Karpas-422 (cell line): Measurements from ENCODE around the gene GPRIN3. TPM values are rescaled to one million over a fixed set of nuclear protein-coding genes. Genes with fewer than 3 reads are reported as not detected.

Experiments
- DNase-seq: peaks from one replicate; pipeline ENCODE4 v3.0.0-alpha.2; 2015
- H2AFZ ChIP-seq: fragments of 200-600 bp; sonication (generic); 2 replicates; pipeline ENCODE4 v1.6.1; 2014; ENCODE audit warnings: antibody characterized with exemption, low read length, mixed read lengths
- H3K27ac ChIP-seq: fragments of 200-600 bp; sonication (generic); 2 replicates; pipeline ENCODE4 v1.5.1; 2014; ENCODE audit warnings: mild to moderate bottlenecking, low read length, moderate library complexity
- H3K27me3 ChIP-seq: fragments of 200-600 bp; sonication (generic); 2 replicates; pipeline ENCODE4 v1.6.1; 2014; ENCODE audit warnings: low read length, mixed read lengths
- H3K36me3 ChIP-seq: fragments of 200-600 bp; sonication (generic); 2 replicates; pipeline ENCODE4 v1.6.1; 2014; ENCODE audit warnings: low read length, mixed read lengths; ENCODE audit not compliant: insufficient read depth
- H3K4me1 ChIP-seq: fragments of 200-600 bp; sonication (generic); 2 replicates; pipeline ENCODE4 v1.6.1; 2014; ENCODE audit warnings: mild to moderate bottlenecking, low read length, mixed read lengths
- H3K4me2 ChIP-seq: fragments of 200-600 bp; sonication (generic); 2 replicates; pipeline ENCODE4 v1.6.1; 2014; ENCODE audit warnings: low read length, low read depth, mild to moderate bottlenecking; ENCODE audit not compliant: poor library complexity, severe bottlenecking
- H3K4me3 ChIP-seq: fragments of 200-600 bp; sonication (generic); 2 replicates; pipeline ENCODE4 v1.5.1; 2014; ENCODE audit warnings: mild to moderate bottlenecking, antibody characterized with exemption, low read length, mixed read lengths
- H3K79me2 ChIP-seq: fragments of 200-600 bp; sonication (generic); 2 replicates; pipeline ENCODE4 v1.6.1; 2014; ENCODE audit warnings: mild to moderate bottlenecking, low read length, mixed read lengths
- H3K9ac ChIP-seq: fragments of 200-600 bp; sonication (generic); 2 replicates; pipeline ENCODE4 v1.6.0; 2014; ENCODE audit warnings: low read length
- H3K9me2 ChIP-seq: fragments of 200-600 bp; sonication (generic), shearing (Covaris generic); replicated peaks from 2 replicates; pipeline ENCODE4 v1.6.0; 2014; ENCODE audit warnings: mild to moderate bottlenecking, low read length, moderate library complexity; ENCODE audit not compliant: insufficient read depth
- H3K9me3 ChIP-seq: fragments of 300-700, 200-600 bp; sonication (generic); 2 replicates; pipeline ENCODE4 v1.6.1; 2014; ENCODE audit warnings: low read length, mixed read lengths
- H4K20me1 ChIP-seq: fragments of 200-600 bp; sonication (generic); 2 replicates; pipeline ENCODE4 v1.6.1; 2014; ENCODE audit warnings: mild to moderate bottlenecking, antibody characterized with exemption, low read length, low read depth; ENCODE audit not compliant: insufficient read depth
- total RNA-seq: library from RNA; depleted of rRNA; stranded (reverse); fragments of >200 nt; shearing (Covaris generic); gene quantifications from 2 replicates; pipeline ENCODE4 v1.2.3, GENCODE V29; 2014; ENCODE audit warnings: low replicate concordance

Gene GPRIN3
- total RNA-seq, 1 experiment from 2014 or later = 0.63 TPM

- no peak overlapping the region for H3K27ac ChIP-seq
- H3K9ac ChIP-seq = no peak overlapping the region
- H3K4me3 ChIP-seq = no peak overlapping the region
- H2AFZ ChIP-seq = no peak overlapping the region
- no peaks in the 10 kb centered on the region for H3K4me1 ChIP-seq
- H4K20me1 ChIP-seq = no peaks in the 10 kb centered on the region
- no peaks in the 10 kb centered on the region for H3K9me3 ChIP-seq
- DNase-seq = no peak
- H3K4me2 ChIP-seq = no peak overlapping the region
- peaks cover 2% of the 10 kb centered on the region; the same call in 1 of the 2 replicates for H3K27me3 ChIP-seq
- no peaks in the 10 kb centered on the region for H3K9me2 ChIP-seq
- no peaks in the 10 kb centered on the region for H3K36me3 ChIP-seq
- H3K79me2 ChIP-seq = no peaks in the 10 kb centered on the region
Measured at GRCh38 chr4:89230271-89230670, 77.3 kb downstream of the GPRIN3 start.

- Histone ChIP-seq H3K4me2 (no peak overlapping the region), H3K9ac (no peak overlapping the region), H3K4me3 (no peak overlapping the region), H3K27me3 (no peaks in the 10 kb centered on the region), H3K27ac (no peak overlapping the region), H3K9me3 (no peaks in the 10 kb centered on the region), H3K79me2 (no peaks in the 10 kb centered on the region), H4K20me1 (no peaks in the 10 kb centered on the region), H2AFZ (no peak overlapping the region), H3K36me3 (no peaks in the 10 kb centered on the region), H3K4me1 (no peaks in the 10 kb centered on the region), H3K9me2 (no peaks in the 10 kb centered on the region)
- DNase-seq = peak; percentile 91
Measured at GRCh38 chr4:89226665-89227574, 80.7 kb downstream of the GPRIN3 start.

DNA sequence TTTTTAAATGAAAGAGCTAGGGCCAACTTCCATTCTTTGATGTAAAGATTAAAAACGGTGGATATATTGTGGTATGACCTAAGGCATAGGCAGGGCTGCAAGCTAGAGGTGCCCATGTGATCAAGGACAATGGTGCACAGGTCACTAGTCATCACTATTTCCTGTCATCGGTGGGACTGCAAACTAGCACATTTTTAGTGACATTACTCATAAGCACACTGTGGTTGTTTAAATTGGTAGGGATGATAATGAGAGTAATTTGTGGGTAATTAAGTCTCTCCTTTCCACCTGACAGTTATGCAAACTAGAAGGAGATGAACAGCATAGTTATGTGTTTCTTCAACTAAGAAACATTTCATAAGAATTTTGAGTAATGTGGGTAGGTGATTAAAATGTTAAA, 85.4 kb downstream of the GPRIN3 start:
- no peak overlapping the region for H3K27ac ChIP-seq
- no peak overlapping the region for H2AFZ ChIP-seq
- H3K9ac ChIP-seq = no peak overlapping the region
- H3K79me2 ChIP-seq = no peaks in the 10 kb centered on the region
- no peak overlapping the region for H3K4me2 ChIP-seq
- no peaks in the 10 kb centered on the region for H3K9me2 ChIP-seq
- no peaks in the 10 kb centered on the region for H3K36me3 ChIP-seq
- H3K9me3 ChIP-seq = no peaks in the 10 kb centered on the region
- H3K27me3 ChIP-seq = no peaks in the 10 kb centered on the region
- H3K4me3 ChIP-seq = no peak overlapping the region
- no peaks in the 10 kb centered on the region for H4K20me1 ChIP-seq
- no peaks in the 10 kb centered on the region for H3K4me1 ChIP-seq
- no peak for DNase-seq

GRCh38 chr4:89221167-89221867, 86.3 kb downstream of the GPRIN3 start:
- no peak for DNase-seq
- H3K4me3 ChIP-seq = no peak overlapping the region
- no peaks in the 10 kb centered on the region for H3K9me2 ChIP-seq
- H4K20me1 ChIP-seq = no peaks in the 10 kb centered on the region
- H3K4me2 ChIP-seq = no peak overlapping the region
- no peaks in the 10 kb centered on the region for H3K79me2 ChIP-seq
- H3K9ac ChIP-seq = no peak overlapping the region
- H3K9me3 ChIP-seq = no peaks in the 10 kb centered on the region
- no peaks in the 10 kb centered on the region for H3K27me3 ChIP-seq
- no peaks in the 10 kb centered on the region for H3K4me1 ChIP-seq
- no peak overlapping the region for H3K27ac ChIP-seq
- no peaks in the 10 kb centered on the region for H3K36me3 ChIP-seq
- H2AFZ ChIP-seq = no peak overlapping the region

DNA sequence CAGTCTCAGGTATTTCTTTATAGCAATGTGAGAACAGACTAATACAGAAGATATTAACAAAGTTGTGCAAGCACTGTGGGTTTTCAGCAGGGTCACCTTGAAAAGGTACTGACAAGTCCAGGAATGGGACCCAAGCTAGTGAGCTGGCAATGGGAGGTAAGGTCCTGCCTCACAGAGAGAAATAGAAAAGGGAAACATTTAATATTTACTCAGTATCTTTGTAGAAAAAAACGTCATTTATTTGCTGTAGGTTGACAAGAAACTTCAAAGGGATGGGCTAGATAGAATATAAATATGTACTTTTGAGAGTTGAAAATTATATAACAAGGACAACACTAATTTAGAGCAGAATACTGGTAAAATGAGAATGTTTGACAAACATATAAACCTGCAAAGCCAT, 89.0 kb downstream of the GPRIN3 start:
- Histone ChIP-seq H3K36me3 (no peaks in the 10 kb centered on the region), H3K9me3 (no peaks in the 10 kb centered on the region), H2AFZ (no peak overlapping the region), H3K9me2 (no peaks in the 10 kb centered on the region), H4K20me1 (no peaks in the 10 kb centered on the region), H3K27me3 (no peaks in the 10 kb centered on the region), H3K9ac (no peak overlapping the region), H3K27ac (no peak overlapping the region), H3K4me1 (peaks cover 10% of the 10 kb centered on the region), H3K4me2 (no peak overlapping the region), H3K4me3 (no peak overlapping the region), H3K79me2 (no peaks in the 10 kb centered on the region)
- DNase-seq = no peak

GRCh38 chr4:89217604-89218003, 90.0 kb downstream of the GPRIN3 start:
- Histone ChIP-seq H3K4me2 (no peak overlapping the region), H3K79me2 (no peaks in the 10 kb centered on the region), H3K9me2 (no peaks in the 10 kb centered on the region), H4K20me1 (no peaks in the 10 kb centered on the region), H3K27ac (no peak overlapping the region), H3K9ac (no peak overlapping the region), H3K36me3 (no peaks in the 10 kb centered on the region), H3K4me3 (no peak overlapping the region), H2AFZ (no peak overlapping the region), H3K4me1 (peaks cover 10% of the 10 kb centered on the region), H3K9me3 (no peaks in the 10 kb centered on the region), H3K27me3 (no peaks in the 10 kb centered on the region)
- no peak for DNase-seq

DNA sequence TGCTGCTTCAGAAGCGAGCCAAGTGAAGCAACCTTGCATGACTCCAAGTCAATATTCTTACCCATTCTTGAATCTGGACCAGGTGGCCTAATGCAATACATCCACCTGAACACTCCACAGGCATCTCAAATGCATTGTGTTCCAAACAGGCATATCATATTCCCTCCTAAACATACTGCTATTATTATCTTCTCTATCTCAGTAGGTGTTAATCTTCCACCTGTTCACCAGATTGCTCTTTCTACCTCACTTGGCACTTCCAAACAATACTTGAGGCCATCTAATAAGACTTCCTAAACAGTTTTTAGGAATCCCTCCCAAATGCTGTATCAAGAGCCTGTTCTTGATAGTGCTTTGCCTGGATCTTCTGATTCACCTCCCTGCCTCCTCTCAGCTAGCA, 90.7 kb downstream of the GPRIN3 start:
- peaks cover 10% of the 10 kb centered on the region for H3K4me1 ChIP-seq
- H3K9ac ChIP-seq = no peak overlapping the region
- no peak overlapping the region for H3K4me2 ChIP-seq
- no peak overlapping the region for H2AFZ ChIP-seq
- H3K36me3 ChIP-seq = no peaks in the 10 kb centered on the region
- no peaks in the 10 kb centered on the region for H3K27me3 ChIP-seq
- H3K79me2 ChIP-seq = no peaks in the 10 kb centered on the region
- no peaks in the 10 kb centered on the region for H3K9me2 ChIP-seq
- H3K27ac ChIP-seq = no peak overlapping the region
- H4K20me1 ChIP-seq = no peaks in the 10 kb centered on the region
- H3K4me3 ChIP-seq = no peak overlapping the region
- DNase-seq = no peak
- H3K9me3 ChIP-seq = no peaks in the 10 kb centered on the region

DNA sequence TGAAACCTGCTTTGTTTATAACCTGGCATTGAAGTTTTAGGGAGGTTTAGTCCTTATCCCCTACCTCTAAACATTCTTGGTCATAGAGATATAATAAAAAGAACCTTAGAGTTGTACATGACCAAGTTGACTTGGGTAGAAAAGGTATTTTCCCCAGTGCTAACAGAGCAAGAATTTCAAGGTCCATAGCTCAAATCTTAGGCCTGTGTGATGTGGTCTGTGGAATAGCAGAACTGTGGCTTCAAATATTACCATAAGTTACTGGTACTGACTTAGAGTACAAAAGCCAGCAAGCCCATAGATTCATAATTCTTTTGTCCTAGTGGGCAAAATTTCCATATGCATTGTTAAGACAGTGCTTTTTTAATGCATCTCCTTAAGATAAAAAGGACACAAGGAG, 91.2 kb downstream of the GPRIN3 start:
- Histone ChIP-seq H3K9me3 (no peaks in the 10 kb centered on the region), H3K79me2 (no peaks in the 10 kb centered on the region), H3K4me2 (no peak overlapping the region), H3K4me3 (no peak overlapping the region), H3K9ac (no peak overlapping the region), H3K27ac (no peak overlapping the region), H3K4me1 (peaks cover 10% of the 10 kb centered on the region), H3K9me2 (no peaks in the 10 kb centered on the region), H3K27me3 (no peaks in the 10 kb centered on the region), H2AFZ (no peak overlapping the region), H4K20me1 (no peaks in the 10 kb centered on the region), H3K36me3 (no peaks in the 10 kb centered on the region)
- no peak for DNase-seq
